CD4-positive, alpha-beta T cell treated with Interleukin-6 for 4 hours (primary cell): Measurements from ENCODE around the gene RBM6.
"Not testable (repeated sequence)": the region's sequence is repeated elsewhere in the genome, so short reads cannot be mapped to it uniquely, and the experiment has no call there.

Experiments used
- DNase-seq: peaks from one replicate; pipeline ENCODE4 v3.0.0-alpha.2; 2020; ENCODE audit warnings: mixed read lengths

Gene RBM6

DNA sequence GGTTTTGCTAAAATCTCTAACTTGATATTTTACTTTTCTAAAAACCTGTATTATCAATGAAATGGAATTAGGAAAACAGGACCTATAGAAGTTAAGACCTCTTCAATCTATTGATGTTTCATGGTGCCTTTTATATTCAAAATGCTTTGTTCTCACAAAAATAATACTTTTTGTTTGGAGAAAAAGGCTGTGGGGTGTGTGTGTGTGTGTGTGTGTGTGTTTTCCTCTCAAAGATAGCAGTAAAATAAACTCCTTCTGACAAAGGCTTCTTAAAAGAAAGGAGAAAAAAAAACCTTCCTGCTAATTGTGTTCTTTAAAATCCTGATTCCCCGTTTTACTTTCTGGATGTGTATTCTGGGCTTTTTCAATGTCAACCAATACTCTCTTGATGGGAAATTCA lies 54.5 kb downstream of the RBM6 start:
- DNase-seq, result no peak

DNA sequence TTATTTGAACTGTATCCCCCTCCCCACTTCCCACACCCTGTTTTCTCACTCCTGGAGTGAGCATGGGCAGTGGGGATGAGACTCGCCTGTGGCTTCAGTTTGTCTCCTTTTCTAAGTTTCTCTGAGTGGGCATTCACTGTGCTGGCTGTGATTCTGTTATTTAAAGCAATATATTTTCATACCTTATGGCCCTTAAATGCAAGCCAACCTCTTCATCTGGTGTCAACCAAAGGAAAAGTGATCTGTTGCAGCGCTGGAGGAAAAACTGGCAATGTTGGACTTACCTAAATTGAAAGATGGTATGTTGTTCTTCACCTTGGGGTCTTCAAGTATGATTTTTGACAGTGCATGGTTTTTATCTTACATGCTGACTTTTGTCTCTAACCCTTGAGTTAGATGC lies 56.1 kb downstream of the RBM6 start:
- DNase-seq, result no peak

DNA sequence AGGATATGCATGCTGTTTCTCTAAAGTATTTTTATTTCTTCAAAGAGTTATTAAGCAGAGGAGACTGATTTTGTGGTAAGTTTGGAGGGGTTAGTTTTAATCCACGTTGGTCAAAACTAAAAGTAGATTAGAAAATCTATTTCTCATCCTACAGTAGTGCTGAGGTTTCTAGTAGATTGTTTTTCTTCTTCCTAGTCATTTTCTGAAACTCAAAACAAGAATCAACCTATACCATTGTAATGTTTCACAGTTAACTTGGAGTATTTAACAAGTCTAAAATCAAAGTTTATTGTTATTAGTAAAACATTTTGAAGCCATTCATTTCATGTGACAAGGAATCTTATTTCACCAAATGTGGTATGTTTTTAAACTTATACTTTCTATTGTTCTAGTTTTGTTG lies 57.9 kb downstream of the RBM6 start:
- DNase-seq, result no peak

DNA sequence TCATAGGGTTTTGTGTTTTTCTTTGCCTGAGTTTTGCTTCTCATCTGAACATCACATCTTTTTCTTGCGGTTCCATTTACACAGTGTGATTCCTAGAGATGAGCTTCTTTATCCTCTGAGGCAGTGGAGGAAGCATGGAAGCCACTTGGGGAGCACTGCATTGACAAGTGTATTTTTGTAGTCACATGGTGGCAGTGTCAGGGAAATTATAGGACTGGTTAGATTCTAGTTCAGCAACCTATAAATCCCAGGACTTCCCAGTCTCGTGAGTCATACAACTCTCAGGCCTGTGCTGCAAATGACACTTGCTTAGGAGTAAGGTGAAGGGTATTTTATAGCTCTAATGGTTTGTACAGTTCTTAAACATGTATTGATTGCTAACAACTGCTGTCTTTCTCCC lies 58.4 kb downstream of the RBM6 start:
- DNase-seq, result no peak

DNA sequence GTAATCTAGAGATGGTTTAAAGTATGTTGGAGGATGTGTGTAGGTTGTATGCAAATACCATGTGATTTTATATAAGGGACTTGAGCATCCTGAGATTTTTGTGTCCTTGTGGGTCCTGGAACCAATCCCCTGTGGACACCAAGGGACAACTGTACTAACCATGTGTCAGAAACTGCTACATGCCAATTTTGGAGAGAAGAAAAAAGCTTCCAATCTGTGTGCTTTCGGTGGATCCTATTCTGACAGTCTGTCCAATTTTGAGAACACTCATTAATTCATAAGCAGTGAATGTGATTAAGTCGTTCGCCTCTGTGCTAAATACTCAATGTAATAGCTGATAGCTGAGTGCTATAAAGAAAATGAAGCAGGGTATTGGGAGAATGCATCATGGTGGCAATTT lies 61.6 kb downstream of the RBM6 start:
- DNase-seq, result no peak

DNA sequence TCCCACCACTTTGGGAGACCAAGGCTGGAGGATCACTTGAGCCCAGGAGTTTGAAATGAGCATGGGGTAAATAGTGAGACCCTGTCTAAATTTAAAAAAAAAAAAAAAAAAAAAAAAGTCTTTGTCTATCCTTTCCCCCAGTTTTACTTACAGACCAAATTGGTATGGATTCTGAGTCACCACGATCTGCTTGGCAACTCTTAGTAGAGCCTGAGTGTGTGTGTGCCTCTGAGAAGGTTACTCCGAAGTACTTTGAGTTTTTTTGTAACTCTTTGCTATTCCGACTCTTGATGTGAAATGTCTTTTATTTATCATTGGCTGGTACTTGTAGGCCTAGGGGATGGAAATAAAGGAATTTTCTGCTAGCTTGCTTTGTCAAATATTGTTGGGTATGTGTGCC lies 63.3 kb downstream of the RBM6 start:
- DNase-seq, result no peak

DNA sequence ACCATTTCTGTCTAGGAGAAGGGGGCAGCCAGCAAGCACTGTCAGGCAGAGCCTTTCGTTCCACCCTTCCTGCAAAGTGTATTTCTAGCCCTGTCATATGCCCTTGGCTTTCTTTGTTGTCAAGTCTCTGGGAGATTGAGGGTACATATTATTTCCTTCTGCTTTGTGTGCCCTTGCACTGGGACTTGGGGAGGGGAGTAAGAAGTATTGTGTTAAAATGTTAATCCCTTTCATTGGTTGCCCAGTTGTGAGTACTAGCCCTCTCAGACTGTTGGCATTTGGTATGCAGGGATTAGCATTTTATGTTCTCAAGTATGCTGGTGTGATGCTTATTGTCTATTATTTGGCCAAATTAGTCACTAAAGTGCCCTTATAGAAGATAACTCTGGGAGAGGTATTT lies 63.9 kb downstream of the RBM6 start:
- DNase-seq, result no peak

DNA sequence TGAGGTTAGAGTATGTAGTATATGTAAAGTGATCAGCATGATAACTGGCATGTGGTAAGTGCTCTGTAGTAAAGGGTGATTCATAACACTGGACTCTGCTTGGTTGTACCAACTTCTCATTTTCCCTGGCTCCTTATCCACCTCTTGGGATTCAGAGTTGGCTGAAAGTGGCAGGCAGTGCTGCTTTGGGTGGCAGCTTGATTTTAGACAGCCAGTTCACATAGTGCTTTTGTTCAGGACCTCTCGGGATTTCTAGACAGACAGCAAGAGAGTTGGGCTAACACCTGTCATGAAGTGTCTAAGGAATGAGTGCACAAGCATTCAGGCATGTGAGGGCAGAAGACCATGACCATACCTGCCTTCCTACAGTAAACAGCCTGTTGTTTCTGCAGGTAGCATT lies 69.0 kb downstream of the RBM6 start:
- no peak for DNase-seq

DNA sequence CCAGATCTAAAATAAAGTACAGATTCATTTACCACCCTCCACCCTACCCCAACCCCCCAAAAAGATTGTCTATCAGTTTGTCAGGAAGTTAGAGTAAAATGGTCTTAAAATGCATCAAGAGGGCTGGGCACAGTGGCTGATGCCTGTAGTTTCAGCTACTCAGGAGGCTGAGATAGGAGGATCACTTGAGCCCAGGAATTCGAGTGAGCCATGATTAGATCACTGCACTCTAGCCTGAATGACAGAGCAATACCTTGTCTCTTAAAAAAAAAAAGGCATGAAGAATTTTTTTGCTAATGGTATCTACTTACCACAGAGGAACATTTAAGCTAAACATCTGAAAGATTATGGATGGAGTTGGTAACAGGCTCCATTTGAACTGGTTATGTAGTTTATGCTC lies 71.0 kb downstream of the RBM6 start:
- no peak for DNase-seq

DNA sequence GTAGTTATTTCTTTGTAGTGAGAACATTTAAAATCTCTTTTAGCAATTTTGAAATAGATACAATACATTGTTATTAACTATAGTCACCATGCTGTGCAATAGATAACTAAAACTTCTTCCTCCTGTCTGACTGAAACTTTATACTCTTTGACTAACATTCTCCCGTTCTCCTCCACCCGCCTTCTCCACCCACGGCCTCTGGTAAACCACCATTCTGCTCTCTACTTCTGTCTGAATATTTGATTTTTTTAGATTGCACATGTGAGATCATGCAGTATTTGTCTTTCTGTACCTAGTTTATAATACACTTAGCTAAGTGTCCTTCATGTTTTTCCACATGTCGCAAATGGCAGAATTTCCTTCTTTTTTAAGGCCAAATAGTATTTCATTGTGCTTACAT lies 76.0 kb downstream of the RBM6 start:
- no peak for DNase-seq

DNA sequence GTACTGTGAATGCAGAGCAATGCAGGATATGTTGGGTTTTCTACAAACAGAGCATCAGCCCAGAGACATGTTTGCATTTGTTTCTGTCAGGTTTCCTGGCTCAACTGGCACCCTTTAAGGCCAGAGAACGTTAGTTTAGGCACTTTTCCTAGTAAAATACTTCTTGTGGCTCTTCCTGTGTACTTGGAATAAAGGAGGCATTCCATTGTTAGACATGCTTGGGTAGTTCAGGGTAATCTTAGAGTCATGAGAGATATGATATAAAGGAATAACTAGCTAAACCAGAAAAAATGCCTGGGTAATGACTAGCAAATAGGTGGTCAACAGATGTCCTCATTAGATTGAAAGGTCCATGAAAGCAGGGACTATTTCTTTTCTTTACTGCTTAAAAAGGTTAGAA lies 88.4 kb downstream of the RBM6 start:
- no peak for DNase-seq

DNA sequence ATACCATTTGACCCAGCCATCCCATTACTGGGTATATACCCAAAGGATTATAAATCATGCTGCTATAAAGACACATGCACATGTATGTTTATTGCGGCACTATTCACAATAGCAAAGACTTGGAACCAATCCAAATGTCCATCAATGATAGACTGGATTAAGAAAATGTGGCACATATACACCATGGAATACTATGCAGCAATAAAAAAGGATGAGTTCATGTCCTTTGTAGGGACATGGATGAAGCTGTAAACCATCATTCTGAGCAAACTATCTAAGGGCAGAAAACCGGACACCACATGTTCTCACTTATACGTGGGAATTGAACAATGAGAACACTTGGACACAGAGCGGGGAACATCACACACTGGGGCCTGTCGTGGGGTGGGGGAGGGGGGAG lies 91.3 kb downstream of the RBM6 start:
- DNase-seq, result not testable (repeated sequence)

DNA sequence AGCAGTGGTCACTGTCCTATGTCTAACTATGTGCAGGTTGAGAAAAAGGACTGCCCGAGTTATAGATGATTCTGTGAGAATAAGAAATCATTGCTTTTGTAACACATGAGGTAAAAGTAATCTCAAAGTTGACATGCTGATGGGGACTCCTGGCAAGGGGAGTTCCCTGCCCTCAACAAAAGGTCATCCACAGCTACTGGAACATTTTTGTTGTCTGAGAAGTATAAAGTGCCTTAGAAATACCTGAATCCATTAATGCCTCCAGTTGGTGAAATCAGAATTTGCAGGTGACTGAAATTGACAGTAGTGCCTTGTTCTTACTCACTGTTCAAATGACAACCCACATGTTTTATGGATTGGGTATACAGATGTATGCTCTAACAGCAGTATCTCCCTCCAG lies 105.0 kb downstream of the RBM6 start:
- DNase-seq, result no peak

DNA sequence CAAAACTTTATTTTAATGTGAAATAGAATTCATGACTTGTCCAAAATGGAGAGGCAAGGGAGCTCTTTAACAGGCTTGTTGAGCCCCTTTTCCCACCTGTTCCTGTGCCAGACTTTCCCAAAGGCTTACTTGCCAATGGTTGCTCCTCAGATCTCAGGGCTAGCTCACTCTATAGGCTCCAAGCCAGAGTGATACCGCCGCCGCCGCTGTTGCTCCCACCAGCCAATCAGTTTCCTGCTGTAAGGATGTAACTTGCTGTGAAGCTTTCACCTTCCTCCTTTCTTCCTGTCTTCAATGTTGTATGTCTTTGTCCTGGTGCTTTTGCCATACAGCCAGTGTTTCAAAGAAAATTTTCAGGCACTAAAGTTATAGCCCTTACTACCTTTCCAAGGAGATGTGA lies 107.5 kb downstream of the RBM6 start:
- DNase-seq, result no peak

DNA sequence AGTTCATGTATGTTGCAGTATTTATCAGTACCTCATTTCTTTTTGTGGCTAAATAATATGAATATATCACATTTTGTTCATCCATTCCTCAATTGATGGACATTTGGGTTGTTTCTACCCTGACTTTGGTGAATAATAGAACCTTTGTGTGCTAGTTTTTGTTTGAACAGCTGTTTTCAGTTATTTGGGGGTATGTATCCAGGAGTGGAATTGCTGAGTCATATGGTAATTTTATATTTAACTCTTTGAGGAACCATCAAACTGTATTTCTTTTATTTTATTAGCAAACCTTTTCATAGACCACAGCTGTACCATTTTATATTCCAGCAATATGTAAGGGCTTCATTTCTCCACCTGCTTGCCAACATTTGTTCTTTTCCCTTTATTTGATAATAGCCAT lies 110.4 kb downstream of the RBM6 start:
- no peak for DNase-seq

DNA sequence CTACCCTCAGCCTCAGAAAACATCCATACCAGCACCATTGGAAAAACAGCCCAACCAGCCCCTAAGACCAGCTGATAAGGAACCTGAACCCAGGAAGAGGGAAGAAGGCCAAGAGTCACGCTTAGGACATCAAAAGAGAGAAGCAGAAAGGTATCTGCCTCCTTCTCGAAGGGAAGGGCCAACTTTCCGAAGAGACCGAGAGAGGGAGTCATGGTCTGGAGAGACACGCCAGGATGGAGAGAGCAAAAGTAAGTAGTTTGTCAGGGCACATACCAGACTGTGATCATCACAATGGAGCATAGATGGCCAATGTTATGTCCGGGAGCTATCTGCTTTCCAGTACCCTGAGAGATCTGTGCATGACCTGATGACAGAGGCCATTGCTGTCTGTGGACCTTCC lies 117.8 kb downstream of the RBM6 start:
- DNase-seq, result no peak

DNA sequence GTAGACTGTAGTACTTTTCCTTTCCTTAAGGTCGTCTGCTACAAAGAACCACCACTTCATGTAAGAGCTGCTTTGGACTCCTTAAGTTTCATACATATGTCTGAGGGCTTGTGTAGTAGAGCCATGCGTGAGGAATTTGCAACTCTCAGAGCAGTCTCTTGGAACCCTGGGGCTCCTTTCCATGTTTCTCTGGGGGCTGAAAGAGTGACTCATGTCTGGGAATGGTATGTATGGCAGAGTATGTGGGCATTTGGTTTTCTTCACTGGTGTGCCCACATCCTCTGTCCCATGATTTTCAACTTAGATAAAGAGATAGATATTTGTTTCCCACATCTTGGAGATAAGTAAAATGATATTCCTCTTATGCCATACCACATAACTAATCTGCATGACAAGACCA lies 128.2 kb downstream of the RBM6 start:
- DNase-seq, result no peak

DNA sequence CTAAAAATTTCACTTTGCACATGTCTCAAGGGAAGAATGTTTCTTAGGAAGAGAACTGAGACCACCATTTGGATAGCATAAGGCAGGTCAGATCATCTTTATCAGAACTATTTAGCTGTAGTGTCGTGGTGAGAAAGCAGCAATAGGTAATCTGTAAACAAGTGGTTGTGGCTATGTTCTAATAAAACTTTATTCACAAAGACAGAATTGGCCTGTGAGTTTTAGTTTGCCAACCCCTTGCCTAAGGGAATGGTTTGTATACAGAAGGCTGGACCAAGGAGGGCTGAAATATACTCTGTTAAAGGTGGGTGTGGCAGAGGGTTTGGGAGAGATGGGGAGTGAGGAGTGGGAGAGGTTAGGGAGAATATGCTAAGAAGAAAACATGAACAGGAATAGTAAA lies 138.1 kb downstream of the RBM6 start:
- DNase-seq, result no peak

DNA sequence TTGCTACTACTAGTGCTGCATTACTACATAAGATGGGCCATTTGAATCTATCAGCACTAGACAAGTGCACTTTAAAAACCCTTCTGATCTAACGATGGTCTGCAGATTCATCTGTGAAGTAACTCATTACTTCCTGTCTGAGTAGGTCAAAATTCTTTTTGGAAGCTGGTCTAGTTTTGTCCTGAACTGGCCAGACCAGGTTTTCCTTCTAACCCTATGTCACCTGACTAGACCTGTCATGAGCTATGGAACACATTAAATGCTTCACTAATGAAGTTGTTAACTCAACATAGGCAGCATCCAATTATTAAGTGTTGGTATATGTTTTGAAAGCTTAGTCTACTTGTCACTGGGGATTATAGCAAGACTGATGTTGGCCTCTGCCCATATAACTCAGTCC lies 138.7 kb downstream of the RBM6 start:
- DNase-seq, result no peak

DNA sequence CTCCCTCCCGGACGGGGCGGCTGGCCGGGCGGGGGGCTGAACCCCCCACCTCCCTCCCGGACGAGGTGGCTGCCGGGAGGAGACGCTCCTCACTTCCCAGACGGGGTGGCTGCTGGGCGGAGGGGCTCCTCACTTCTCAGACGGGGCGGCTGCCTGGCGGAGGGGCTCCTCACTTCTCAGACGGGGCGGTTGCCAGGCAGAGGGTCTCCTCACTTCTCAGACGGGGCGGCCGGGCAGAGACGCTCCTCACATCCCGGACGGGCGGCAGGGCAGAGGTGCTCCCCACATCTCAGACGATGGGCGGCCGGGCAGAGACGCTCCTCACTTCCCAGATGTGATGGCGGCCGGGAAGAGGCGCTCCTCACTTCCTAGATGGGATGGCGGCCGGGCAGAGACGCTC lies 145.0 kb downstream of the RBM6 start:
- DNase-seq, result not testable (repeated sequence)

DNA sequence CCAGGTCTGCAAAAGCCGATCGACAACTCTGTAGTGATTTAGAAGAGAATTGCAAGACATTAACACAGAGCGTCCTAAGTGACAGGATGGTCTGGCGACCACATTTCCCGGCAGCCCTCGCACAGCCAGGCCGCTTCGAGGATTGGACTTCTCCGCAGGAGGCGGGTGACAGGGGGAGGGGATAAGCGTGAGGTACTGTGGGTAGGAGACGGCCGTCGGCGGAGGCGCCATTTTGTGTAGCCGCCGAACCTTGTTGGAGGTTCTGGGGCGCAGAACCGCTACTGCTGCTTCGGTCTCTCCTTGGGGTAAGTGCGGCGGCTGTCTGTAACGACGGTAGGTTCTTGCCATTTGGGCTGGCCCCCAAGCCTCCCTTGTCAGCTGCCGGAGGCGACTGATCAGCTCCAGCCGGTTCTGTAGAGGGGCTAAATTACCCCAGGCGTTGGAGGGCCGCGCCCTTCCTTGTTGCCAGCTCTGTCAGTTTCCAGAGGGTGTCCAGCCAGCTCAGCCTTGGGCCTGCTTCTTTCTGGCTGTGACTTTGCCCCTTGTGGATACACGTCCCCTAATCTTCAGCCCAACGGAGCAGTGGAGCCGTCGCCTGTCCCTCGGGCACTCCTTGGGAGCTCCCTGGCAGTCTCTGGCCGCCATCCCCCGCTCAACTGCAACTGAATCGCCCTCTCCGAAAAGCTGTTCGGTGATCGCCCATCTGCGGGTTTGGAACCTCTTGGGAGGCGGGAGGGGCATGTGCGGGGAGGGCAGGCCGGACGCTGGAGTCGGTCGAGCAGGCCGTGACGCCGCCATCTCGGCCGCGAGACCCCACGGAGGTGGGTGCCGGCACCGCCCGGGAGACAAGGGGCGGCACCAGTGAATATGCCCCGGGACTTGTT lies 149.0 kb downstream of the RBM6 start, which contains the start of gene RBM5:
Gene RBM5 (plus strand): TSS at position 195 of the 884 bp plus-strand sequence. CDS start 1,516 bp downstream, outside the sequence.
- DNase-seq, result peak; percentile 92

DNA sequence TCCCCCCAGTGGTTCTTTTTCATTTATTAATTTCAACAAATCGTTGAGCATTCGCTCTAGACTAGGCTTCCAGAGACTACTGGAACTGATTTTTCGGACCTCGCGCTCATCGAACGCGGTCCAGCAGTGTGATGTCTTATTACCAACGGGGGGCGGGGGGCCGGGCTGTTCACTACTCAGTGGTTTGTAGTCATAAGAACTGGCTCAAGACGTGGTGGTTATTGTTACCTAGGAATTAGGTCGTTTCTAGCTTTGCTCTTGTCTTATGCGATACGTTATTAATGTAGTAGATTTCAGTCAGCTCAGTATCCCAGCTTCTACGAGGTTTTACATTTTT lies 149.6 kb downstream of the RBM6 start:
- no peak for DNase-seq

DNA sequence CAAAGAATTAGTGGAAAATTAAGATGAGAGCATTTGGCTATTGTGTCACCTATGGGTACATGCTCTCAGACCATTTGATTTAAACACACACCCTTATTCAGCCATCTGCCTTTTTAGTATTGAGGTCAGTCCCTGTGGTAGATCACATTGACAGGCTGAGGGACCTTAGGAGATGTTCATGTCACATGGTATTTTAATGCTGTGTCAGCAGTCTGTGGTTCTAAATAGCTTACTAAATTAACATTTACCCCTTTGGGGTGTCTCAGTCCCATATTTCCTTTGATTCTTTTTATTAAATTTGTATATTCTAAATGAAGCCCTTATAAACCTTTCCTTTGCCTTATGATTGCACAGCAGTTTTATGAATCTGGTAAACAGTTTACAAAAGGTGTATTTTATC lies 151.0 kb downstream of the RBM6 start:
- no peak for DNase-seq

DNA sequence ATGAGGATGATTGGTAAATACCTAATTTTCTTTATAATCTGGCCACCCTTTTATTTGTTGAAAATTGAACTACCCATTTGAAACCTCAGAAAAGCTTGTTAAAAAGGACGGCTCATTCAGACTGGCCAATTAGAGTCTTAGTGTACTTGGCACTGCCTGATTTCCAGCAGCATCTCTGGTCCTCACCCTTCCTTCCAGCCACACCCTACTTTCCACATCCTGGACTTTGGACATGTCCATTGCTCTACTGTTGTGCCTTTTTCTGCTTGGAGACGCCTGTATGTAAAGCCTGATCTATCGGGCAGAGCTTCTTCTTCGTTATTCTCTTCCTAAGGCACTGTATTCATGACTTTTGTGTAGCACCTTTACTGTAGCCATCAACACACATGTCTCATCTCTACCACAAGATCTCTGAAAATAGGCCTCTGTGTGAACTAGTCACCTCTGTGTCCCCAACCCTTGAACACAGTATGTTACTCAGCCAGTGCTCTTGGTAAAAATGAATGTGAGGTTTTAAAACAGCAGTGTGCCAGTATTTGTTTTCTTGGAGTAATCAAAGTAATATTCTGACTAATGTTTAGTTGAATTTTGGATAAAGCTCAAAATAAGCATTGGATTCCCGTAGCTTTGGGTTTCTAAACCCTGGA lies 155.5 kb downstream of the RBM6 start:
- no peak for DNase-seq

DNA sequence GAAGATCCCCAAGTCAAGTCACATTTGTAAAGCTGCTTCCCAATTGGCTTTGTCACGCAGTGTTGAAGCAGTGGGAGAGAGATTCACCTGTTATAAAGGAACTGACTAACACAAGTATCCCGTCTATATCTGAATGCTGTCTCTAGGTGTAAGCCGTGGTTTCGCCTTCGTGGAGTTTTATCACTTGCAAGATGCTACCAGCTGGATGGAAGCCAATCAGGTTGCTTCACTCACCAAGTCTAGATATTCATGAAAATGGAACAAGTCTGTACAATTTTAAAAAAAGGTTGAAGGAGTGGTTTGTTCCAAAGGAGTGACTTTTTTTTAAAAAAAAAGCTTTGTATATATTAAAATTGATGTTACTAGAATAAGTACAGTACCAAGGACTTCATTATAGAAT lies 160.4 kb downstream of the RBM6 start:
- DNase-seq, result no peak
